Fibroblast of skin of right quadriceps (primary cell): ENCODE results near the gene AKAP13.
"Not testable (repeated sequence)": the region's sequence is repeated elsewhere in the genome, so short reads cannot be mapped to it uniquely, and the experiment has no call there.

Source experiments
- DNase-seq: peaks from one replicate; pipeline ENCODE4 v3.0.0-alpha.2; 2013

The AKAP13 gene

GRCh38 chr15:85482894-85483293 is 102.5 kb downstream of the AKAP13 start:
- DNase-seq: peak; percentile 91

- DNase-seq: not testable (repeated sequence)
Measured at GRCh38 chr15:85483955-85484354, 103.6 kb downstream of the AKAP13 start.

DNA sequence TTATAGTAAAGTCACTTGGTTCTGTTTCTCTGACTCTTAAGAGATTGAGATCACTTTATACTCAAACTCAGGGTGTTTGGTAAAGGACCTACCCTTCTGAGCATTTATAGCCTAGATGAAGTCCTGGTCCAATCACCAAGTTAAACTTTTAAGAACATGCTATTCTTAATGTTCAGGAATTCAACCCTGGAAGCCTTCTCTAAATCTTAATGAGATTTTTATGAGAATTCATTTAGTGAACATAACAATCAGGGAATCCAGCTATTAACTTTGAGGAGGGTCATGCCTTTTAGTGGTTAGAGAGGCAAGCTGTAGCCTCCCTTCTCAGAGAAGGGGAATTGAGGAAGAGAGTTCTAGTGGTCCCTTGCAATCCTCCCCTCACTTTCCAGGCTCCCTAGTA is 104.5 kb downstream of the AKAP13 start:
- not testable (repeated sequence) for DNase-seq

- DNase-seq: peak; percentile 64
Measured at GRCh38 chr15:85485956-85486567, 105.7 kb downstream of the AKAP13 start.

DNA sequence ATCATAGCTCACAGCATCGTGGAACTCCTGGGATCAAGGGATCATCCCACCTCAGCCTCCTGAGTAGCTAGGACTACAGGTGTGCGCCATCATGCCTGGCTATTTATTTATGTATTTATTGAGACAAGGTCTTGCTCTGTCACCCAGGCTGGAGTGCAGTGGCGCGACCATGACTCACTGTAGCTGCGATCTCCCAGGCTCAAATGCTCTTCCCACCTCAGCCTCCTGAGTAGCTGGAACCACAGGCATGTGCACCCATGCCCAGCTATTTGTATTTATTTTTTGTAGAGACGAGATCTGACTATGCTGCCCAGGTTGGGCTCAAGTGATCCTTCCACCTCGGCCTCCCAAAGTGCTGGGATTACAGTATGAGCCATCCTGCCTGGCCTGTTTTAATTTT is 107.4 kb downstream of the AKAP13 start:
- DNase-seq: not testable (repeated sequence)

- no peak for DNase-seq
Measured at GRCh38 chr15:85488997-85489396, 108.6 kb downstream of the AKAP13 start.

DNA sequence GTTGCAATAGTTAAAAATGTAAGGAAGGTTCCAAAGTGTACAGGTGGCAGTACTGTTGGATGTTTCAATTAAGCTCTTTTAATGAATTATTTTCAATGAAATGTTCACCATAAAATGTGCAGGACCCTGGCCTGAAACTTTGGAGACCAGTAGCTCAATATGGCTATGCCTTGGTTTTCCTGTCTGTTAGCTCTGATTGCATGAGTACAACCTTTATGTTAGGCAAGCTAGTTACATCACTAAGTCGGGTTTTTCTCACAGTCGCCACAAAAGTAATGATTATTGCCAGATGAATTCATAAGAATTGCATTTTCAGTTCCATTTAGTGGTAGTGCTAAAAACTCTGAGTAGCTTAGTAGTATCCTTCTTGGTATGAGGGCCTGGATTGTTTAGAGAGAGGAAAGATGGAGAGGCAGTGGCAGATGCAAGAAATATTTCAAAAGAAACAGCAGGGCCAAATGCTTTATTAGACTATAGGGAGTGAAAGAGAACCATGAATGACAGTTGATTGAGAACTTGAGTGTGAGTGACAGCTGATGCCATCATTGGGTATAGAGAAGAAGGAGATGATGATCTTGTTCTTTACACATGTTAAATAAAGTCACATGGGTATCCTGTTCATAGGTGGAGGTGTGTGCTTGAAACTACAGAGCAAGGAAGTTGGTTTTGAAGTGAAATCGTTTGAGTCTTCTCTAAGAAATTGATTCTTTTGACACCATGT is 109.5 kb downstream of the AKAP13 start:
- no peak for DNase-seq

DNA sequence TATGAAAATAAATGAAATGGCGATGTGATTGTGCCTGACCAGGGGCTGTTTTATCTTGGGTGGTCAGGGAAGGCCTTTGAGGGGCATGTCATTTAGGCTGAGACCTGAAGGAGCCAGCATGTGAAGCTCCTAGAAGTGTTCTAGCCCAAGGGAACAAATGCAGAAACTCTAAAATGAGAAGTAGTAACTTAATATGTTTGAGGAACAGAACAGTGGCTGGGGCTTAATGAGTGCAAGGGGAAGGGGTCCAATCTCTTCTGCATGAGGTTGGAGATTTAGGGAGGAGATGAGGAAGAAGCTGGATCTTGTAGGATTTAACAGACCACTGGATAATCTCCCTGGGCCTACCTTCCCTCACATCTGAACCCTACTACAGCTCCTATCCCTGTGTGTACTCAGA is 110.5 kb downstream of the AKAP13 start:
- no peak for DNase-seq

GRCh38 chr15:85491691-85492090 is 111.3 kb downstream of the AKAP13 start:
- DNase-seq: no peak

GRCh38 chr15:85492406-85492805 is 112.0 kb downstream of the AKAP13 start:
- DNase-seq: no peak

DNA sequence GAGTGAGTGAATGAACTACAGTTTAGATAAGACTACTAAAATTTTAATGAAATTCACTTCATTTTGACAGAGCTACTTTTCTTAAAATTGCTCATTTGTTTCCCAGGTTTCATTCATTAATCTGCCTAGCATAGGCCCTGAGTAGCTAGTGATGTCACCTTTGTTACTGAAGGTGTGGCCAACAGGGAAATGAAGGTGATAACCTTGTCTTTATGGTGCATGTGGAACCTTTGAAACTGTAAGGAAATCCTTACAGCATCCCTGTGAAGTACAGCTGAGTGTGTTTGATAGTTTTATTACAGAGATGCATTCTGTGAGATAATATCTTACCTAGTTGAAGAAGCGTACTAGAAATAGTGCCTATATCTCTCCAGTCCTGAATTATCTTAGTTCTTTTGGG is 112.9 kb downstream of the AKAP13 start:
- no peak for DNase-seq

- DNase-seq: peak; percentile 66
Measured at GRCh38 chr15:85494048-85494777, 113.8 kb downstream of the AKAP13 start.

DNA sequence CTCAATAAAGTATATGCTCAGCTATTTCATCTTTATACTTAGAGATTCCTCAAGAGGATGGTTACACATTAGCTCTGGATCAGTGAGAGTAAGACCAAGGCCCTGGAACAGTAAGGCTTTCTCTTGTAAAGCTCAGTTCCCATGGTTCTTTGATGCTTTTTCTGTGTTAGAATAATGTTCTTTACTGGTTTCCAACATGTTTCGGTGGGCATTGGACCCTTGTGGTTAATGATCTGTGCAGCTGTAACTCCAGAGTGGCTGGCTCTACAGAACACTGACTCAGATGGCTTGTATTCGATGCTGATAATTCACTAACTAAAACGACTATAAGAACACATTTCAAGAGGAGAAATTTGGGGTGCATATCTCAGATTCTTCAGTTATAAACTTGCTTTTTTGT is 114.7 kb downstream of the AKAP13 start:
- no peak for DNase-seq

DNA sequence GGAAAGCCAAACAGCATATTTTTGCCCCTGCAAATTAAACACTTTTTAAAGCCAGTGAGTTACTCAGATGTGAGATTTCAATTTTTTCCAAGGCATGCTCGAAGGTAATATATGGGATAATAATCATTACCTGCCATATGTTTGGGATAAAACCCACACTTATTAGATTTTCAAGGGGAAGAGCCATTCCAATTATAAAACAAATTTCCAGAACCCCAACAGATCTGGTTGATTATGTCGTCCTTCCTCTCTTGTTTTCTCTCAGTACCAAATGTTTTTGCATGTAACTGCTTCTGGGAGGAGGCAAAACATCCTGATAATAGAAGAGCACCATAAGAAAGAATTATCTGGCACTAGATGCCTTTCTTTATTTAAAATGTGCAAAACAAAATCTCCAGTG is 115.1 kb downstream of the AKAP13 start:
- no peak for DNase-seq

DNA sequence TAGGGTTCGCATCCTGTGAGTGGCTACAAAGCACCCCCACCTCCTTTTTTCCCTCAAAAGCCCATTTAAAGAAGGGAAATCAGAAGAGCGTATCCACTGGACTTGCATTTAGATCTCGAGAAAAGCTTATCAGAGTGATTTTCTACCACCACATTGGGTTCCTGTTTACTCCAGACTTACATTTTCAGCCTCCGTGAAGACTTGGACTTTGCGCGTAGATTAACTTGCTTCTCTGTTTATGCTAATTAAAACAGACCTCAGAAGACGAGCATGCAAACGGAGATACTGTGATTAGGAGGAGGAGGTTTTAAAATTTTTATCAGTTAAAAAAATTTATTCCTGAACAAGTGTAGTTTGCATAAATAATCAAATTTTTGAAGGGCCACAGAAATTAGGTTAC is 115.7 kb downstream of the AKAP13 start:
- DNase-seq: no peak

DNA sequence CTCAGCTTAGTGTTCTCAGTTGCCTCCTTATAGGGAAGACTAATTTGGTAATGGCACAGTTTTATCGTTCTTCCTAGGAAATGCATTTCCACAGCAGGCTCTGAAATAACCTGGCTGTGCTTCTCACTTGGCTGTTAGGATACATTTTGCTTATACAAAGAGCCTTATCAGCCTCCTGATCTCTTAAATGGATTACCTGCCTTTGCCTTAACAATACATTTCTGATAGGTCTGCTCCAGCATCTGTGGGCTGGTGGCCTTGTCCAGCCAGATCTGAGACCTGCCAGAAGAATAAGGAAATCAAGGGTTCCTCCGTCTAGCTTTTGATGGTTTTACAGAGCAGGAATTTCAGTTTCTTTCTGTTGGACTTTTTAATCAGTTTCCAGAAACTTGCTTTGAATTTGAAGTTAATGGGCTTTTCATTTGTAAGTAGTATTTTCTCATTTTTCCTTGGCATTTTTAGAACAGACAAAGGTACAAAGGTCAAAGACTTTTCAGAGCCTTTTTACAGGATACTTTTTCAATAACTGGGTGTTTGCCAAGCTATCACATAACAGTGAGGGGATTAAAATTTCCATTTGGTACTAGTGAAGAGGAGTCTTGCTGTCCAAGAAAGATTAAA is 116.3 kb downstream of the AKAP13 start:
- no peak for DNase-seq

GRCh38 chr15:85497172-85497569 is 116.8 kb downstream of the AKAP13 start:
- DNase-seq: no peak

DNA sequence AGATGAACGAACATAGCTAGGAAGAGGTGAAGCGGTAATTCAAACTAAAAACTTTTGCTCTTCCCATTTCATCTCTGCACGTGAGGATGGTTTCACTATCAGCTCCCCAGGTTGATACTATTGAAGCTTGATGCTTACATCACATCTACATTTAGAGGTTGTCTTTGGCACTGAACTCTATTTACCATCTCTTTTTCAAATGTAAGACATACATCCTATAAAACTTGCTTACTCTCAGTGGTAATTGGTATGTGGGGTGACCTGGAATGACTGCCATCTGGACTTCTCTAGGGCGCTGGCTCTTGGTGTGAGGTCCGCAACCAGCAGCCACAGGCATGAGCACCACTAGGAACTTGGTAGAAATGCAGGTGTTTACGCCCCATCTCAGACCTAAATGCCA is 118.1 kb downstream of the AKAP13 start:
- no peak for DNase-seq

DNA sequence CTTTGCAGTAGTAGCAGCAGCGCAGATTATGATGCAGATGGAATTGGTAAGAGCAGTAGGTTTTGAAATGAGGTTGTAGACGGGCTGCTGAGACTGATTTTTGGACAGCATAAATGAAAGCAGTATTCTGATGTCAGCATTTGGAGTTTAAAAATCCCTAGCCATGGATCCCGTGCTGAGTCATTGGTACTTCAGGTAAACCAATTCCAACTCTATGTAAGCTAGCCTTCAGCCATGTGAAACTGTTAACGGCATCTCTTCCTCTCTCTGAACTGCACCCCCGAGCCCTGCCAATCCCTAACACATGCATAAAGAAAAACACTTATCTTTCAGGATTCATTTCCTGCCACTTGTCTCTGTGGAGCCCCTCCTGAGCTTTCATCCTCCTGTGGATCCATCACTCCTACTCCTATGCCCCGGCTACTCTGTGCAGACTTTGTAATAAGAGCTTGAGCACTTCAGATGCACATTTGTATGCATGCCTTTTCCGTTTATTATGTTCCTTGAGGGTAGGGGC is 119.0 kb downstream of the AKAP13 start:
- DNase-seq: no peak

DNA sequence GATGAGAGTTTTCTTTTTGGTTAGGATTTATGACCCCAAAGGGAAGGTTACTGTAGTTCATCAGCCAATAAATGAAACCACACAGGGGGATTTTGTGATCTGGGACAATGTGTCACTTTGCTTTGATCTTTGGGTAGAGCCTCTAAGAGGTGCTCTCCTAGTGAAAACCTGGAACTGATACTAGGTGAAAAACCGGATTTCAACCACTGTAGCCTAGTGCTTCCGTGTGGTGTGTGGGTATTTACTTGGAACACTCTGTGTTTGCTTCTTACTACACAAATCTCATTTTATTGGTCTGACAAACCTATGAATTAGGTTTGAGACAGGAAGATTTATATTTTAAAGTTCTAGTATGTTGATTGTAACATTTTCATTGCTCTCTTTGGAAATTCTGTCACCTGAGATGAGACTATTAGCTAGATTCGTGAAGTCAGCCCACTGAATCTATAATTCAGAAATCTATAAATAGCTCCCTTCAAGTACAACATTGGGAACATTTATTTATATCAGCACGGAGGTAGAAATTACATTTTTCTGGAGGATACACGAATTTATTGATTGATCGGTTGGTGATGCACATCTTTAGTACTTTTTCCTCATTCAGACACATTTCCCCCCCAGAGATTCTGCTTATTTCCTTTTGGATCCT is 119.8 kb downstream of the AKAP13 start:
- no peak for DNase-seq

DNA sequence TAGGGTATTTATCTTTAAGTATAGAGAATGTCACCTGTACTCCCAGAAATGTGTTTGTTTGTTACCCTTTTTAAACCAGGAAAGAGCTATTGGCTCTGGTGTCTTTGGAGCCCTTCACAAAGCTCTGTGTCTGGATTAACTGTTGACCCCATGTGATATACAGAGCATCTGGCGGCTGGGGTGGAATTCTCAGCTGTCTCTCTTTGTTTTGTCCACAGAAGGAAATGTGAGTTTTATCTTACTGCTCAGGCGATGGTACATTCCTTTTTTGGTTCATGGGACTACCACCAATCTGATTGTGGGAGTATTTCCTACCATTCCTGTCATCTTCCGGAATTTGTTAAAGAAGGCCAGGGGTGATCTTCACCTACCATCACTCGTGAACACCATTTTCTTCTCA is 120.3 kb downstream of the AKAP13 start:
- DNase-seq: no peak

- no peak for DNase-seq
Measured at GRCh38 chr15:85501574-85501973, 121.2 kb downstream of the AKAP13 start.
